Panc1 (cell line): ENCODE measurements around the gene ADAD2. TPM values are rescaled to one million over a fixed set of nuclear protein-coding genes. Genes with fewer than 3 reads are reported as not detected.

Source experiments
- ATAC-seq: fragments of 200-7000 bp; cut with Tn5 transposase; 2 replicates; pipeline ENCODE4 v1.9.1; 2020; ENCODE audit warnings: mild to moderate bottlenecking, moderate library complexity
- BruUV-seq: library from RNA; stranded (reverse); fragments of 400-500 nt; replicated peaks from 2 replicates; lab custom pipeline; 2021; lab: Mats Ljungman, UMichigan
- CTCF ChIA-PET: fragments of 300-600 bp; sonication (Branson Sonifier 250); formaldehyde crosslinking; loops from one replicate; lab custom pipeline; 2022; ENCODE audit warnings: antibody characterized with exemption; lab: Charles Lee
- POLR2A ChIA-PET: fragments of 300-600 bp; sonication (Branson Sonifier 250); formaldehyde crosslinking; loops from one replicate; lab custom pipeline; 2022; ENCODE audit warnings: antibody characterized with exemption; lab: Charles Lee
- DNase-seq: peaks from one replicate; pipeline ENCODE4 v3.0.0-alpha.2; 2010; ENCODE audit warnings: low read depth, low spot score
- H3K27ac ChIP-seq: 2 replicates; pipeline ENCODE4 v1.5.1; 2011; ENCODE audit warnings: mild to moderate bottlenecking, low read length, inconsistent platforms
- H3K27me3 ChIP-seq: fragments of 200-500 bp; sonication (Bioruptor generic); 2 replicates; pipeline ENCODE4 v1.6.0; 2014; ENCODE audit warnings: low read length, inconsistent platforms; ENCODE audit not compliant: control insufficient read depth, insufficient read depth
- H3K36me3 ChIP-seq: fragments of 200-500 bp; sonication (Bioruptor generic); 2 replicates; pipeline ENCODE4 v1.5.1; 2014; ENCODE audit warnings: inconsistent platforms, mild to moderate bottlenecking, low read length, moderate library complexity; ENCODE audit not compliant: control insufficient read depth, insufficient read depth
- H3K4me1 ChIP-seq: 2 replicates; pipeline ENCODE4 v1.5.1; 2011; ENCODE audit warnings: inconsistent platforms, mild to moderate bottlenecking, low read length, moderate library complexity; ENCODE audit not compliant: control insufficient read depth, insufficient read depth
- H3K4me3 ChIP-seq, 2 experiments: 2 replicates each; pipeline ENCODE4 v1.5.1; 2011 to 2012; ENCODE audit warnings: low read depth in 2 of 2, low read length in 2 of 2, mild to moderate bottlenecking in 2 of 2, inconsistent platforms in 1 of 2, moderate library complexity in 1 of 2
- H3K9me3 ChIP-seq: fragments of 200-500 bp; sonication (Bioruptor generic); 2 replicates; pipeline ENCODE4 v1.5.1; 2014; ENCODE audit warnings: low read depth, mild to moderate bottlenecking, inconsistent platforms, low read length, moderate library complexity; ENCODE audit not compliant: control insufficient read depth, insufficient read depth
- POLR2AphosphoS5 ChIP-seq: IDR thresholded peaks from 2 replicates; pipeline ENCODE4 v1.6.1; 2012; ENCODE audit warnings: mild to moderate bottlenecking, low read depth, low read length, moderate library complexity
- SIN3A ChIP-seq: IDR thresholded peaks from 2 replicates; pipeline ENCODE4 v1.6.1; 2012; ENCODE audit warnings: low read depth, mild to moderate bottlenecking, low read length, moderate library complexity, borderline replicate concordance; ENCODE audit not compliant: insufficient read depth
- TCF7L2 ChIP-seq: IDR thresholded peaks from 2 replicates; pipeline ENCODE4 v1.6.1; 2011; ENCODE audit warnings: mild to moderate bottlenecking, low read depth, low read length, inconsistent platforms
- in situ Hi-C: cut with HindIII; loops from 2 replicates; pipeline ENCODE4 v1.10.0; 2016; ENCODE audit warnings: low sequenced_read_pairs, low pct_unique_long_range_greater_than_20kb
- intact Hi-C: fragments of 100-400 bp; cut with micrococcal nuclease; formaldehyde crosslinking; loops from one replicate; pipeline ENCODE4 v1.10.0; 2022; ENCODE audit not compliant: unreplicated experiment
- total RNA-seq: library from RNA; stranded (reverse); gene quantifications from one replicate; pipeline ENCODE4 v1.2.1, GENCODE V29; 2021; ENCODE audit not compliant: unreplicated experiment
- TF ChIP-seq, protein P1 (sequence below): fragments of 450-650 bp; IDR thresholded peaks from 2 replicates; pipeline ENCODE4 v1.5.1; 2017; ENCODE audit warnings: mild to moderate bottlenecking
- TF ChIP-seq, protein P2 (sequence below), 2 experiments: IDR thresholded peaks; 2 replicates each; pipeline ENCODE4 v1.6.1; 2011 to 2012; ENCODE audit warnings: low read depth in 2 of 2, control low read depth in 1 of 2, low read length in 1 of 2, mild to moderate bottlenecking in 1 of 2, moderate library complexity in 1 of 2; ENCODE audit not compliant: insufficient read depth in 1 of 2

ADAD2 gene
- total RNA-seq, 1 experiment from 2014 or later = not detected

- Histone ChIP-seq H3K36me3 (peaks cover 1% of the 10 kb centered on the region; the same call in 1 of the 2 replicates), H3K4me3 (no peak overlapping the region), H3K4me1 (no peaks in the 10 kb centered on the region), H3K9me3 (no peaks in the 10 kb centered on the region), H3K27me3 (no peaks in the 10 kb centered on the region), H3K27ac (no peak overlapping the region)
- TF ChIP-seq POLR2AphosphoS5 (no peak), TCF7L2 (no peak)
- TF ChIP-seq, protein P1, sequence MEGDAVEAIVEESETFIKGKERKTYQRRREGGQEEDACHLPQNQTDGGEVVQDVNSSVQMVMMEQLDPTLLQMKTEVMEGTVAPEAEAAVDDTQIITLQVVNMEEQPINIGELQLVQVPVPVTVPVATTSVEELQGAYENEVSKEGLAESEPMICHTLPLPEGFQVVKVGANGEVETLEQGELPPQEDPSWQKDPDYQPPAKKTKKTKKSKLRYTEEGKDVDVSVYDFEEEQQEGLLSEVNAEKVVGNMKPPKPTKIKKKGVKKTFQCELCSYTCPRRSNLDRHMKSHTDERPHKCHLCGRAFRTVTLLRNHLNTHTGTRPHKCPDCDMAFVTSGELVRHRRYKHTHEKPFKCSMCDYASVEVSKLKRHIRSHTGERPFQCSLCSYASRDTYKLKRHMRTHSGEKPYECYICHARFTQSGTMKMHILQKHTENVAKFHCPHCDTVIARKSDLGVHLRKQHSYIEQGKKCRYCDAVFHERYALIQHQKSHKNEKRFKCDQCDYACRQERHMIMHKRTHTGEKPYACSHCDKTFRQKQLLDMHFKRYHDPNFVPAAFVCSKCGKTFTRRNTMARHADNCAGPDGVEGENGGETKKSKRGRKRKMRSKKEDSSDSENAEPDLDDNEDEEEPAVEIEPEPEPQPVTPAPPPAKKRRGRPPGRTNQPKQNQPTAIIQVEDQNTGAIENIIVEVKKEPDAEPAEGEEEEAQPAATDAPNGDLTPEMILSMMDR = no peak
- ATAC-seq (no peak), DNase-seq (no peak)
- intact Hi-C loops = no loop called here
- POLR2A ChIA-PET = no interaction called here
- in situ Hi-C loops = no loop called here
- CTCF ChIA-PET = no interaction called here
- BruUV-seq = no TSS peak
Observed at GRCh38 chr16:84191466-84191865, 509 bp downstream of the ADAD2 start.

DNA sequence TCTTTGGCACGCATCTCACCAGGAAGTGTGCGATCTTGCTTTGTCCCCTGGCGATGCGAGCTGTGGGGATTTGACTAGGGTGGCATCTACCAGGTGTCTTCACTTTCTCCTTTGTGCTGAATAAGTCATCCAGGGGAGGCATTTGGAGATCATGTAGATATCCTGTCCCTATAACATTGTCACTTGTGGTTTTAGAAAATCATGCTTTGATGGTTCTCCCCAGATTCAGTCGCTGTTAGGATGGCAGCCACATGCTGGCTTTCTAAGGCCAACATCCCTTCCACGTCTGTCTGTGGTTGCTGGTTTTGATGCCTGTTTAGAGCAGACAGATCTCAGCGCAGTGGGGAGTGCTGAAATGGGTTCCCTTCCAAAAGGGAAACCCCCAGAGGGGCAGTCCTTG lies 2.5 kb downstream of the ADAD2 start:
- Histone ChIP-seq H3K4me1 (no peaks in the 10 kb centered on the region), H3K27me3 (no peaks in the 10 kb centered on the region), H3K9me3 (no peaks in the 10 kb centered on the region), H3K27ac (no peak overlapping the region), H3K4me3 (no peak overlapping the region), H3K36me3 (no peaks in the 10 kb centered on the region)
- no peak for DNase-seq
- POLR2A ChIA-PET = no interaction called here
- ATAC-seq = no peak
- intact Hi-C loops (no loop called here), in situ Hi-C loops (no loop called here)
- TF ChIP-seq POLR2AphosphoS5 (no peak), TCF7L2 (no peak), SIN3A (no peak)
- TF ChIP-seq, protein P1 = no peak
- TF ChIP-seq, protein P2, sequence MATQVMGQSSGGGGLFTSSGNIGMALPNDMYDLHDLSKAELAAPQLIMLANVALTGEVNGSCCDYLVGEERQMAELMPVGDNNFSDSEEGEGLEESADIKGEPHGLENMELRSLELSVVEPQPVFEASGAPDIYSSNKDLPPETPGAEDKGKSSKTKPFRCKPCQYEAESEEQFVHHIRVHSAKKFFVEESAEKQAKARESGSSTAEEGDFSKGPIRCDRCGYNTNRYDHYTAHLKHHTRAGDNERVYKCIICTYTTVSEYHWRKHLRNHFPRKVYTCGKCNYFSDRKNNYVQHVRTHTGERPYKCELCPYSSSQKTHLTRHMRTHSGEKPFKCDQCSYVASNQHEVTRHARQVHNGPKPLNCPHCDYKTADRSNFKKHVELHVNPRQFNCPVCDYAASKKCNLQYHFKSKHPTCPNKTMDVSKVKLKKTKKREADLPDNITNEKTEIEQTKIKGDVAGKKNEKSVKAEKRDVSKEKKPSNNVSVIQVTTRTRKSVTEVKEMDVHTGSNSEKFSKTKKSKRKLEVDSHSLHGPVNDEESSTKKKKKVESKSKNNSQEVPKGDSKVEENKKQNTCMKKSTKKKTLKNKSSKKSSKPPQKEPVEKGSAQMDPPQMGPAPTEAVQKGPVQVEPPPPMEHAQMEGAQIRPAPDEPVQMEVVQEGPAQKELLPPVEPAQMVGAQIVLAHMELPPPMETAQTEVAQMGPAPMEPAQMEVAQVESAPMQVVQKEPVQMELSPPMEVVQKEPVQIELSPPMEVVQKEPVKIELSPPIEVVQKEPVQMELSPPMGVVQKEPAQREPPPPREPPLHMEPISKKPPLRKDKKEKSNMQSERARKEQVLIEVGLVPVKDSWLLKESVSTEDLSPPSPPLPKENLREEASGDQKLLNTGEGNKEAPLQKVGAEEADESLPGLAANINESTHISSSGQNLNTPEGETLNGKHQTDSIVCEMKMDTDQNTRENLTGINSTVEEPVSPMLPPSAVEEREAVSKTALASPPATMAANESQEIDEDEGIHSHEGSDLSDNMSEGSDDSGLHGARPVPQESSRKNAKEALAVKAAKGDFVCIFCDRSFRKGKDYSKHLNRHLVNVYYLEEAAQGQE (IDR thresholded peaks at IDR 0.05; ENCODE audit: insufficient read depth in 1 of 2, low read depth in 2 of 2, low read length in 1 of 2) = no peak
- BruUV-seq = no TSS peak
- CTCF ChIA-PET = no interaction called here
